Fibroblast of lung (primary cell): Measurements from ENCODE around the gene CLSTN2. TPM values are rescaled to one million over a fixed set of nuclear protein-coding genes. Genes with fewer than 3 reads are reported as not detected.
A peak's percentile ranks its signal among the peaks of the same experiment; 100 is the strongest.

Experiments used
- DNase-seq, 2 donors: peaks; one replicate each; pipeline versions ENCODE4 v3.0.0 to v3.0.0-alpha.2; 2010; ENCODE audit warnings: low read depth in 2 of 2
- H2AFZ ChIP-seq: 2 replicates; pipeline ENCODE4 v1.5.1; 2012; ENCODE audit warnings: low read length, control low read depth, inconsistent platforms
- H3K27ac ChIP-seq: 2 replicates; pipeline ENCODE4 v1.5.1; 2011; ENCODE audit warnings: low read length, control low read depth; ENCODE audit not compliant: insufficient read depth
- H3K27me3 ChIP-seq: 2 replicates; pipeline ENCODE4 v1.5.1; 2011; ENCODE audit warnings: mild to moderate bottlenecking, low read length; ENCODE audit not compliant: control insufficient read depth, insufficient read depth
- H3K36me3 ChIP-seq: 2 replicates; pipeline ENCODE4 v1.5.1; 2011; ENCODE audit warnings: low read length; ENCODE audit not compliant: control insufficient read depth, insufficient read depth
- H3K4me1 ChIP-seq: 2 replicates; pipeline ENCODE4 v1.5.1; 2011; ENCODE audit warnings: low read length; ENCODE audit not compliant: control insufficient read depth, insufficient read depth; ENCODE audit errors: extremely low read depth
- H3K4me2 ChIP-seq: 2 replicates; pipeline ENCODE4 v1.5.1; 2011; ENCODE audit warnings: low read length, control low read depth; ENCODE audit not compliant: insufficient read depth; ENCODE audit errors: extremely low read depth
- H3K4me3 ChIP-seq, 4 experiments: fragments of 200-600 bp in 1 of 4; sonication (generic) in 1 of 4; replicated peaks in 1 of 4; 2 replicates each; pipeline ENCODE4 v1.5.1; 2011 to 2016; ENCODE audit warnings: low read length in 4 of 4, low read depth in 3 of 4, mild to moderate bottlenecking in 3 of 4, control low read depth in 2 of 4, inconsistent platforms in 1 of 4, mixed read lengths in 1 of 4; ENCODE audit not compliant: insufficient read depth in 1 of 4; ENCODE audit errors: control extremely low read depth in 1 of 4
- H3K79me2 ChIP-seq: 2 replicates; pipeline ENCODE4 v1.5.1; 2012; ENCODE audit warnings: mild to moderate bottlenecking, low read length, inconsistent platforms; ENCODE audit not compliant: control insufficient read depth, insufficient read depth
- H3K9ac ChIP-seq: 2 replicates; pipeline ENCODE4 v1.5.1; 2011; ENCODE audit warnings: mild to moderate bottlenecking, low read length, control low read depth; ENCODE audit not compliant: insufficient read depth
- H3K9me3 ChIP-seq: 2 replicates; pipeline ENCODE4 v1.5.1; 2012; ENCODE audit warnings: low read depth, low read length; ENCODE audit not compliant: control insufficient read depth, insufficient read depth
- H4K20me1 ChIP-seq: 2 replicates; pipeline ENCODE4 v1.5.1; 2011; ENCODE audit warnings: low read length; ENCODE audit not compliant: control insufficient read depth, insufficient read depth; ENCODE audit errors: extremely low read depth
- EZH2 ChIP-seq: IDR thresholded peaks from 2 replicates; pipeline ENCODE4 v1.5.1; 2012; ENCODE audit warnings: low read length, control low read depth, mild to moderate bottlenecking; ENCODE audit errors: missing control alignments
- polyA plus RNA-seq, 2 donors: library from polyadenylated mRNA; depleted of rRNA in 1 of 2; stranded (reverse) in 1 of 2; unstranded in 1 of 2; fragments of >200 nt; gene quantifications; 2 replicates each; pipeline ENCODE4 v1.2.1, GENCODE V29; 2011 to 2012; ENCODE audit warnings: missing spikeins in 1 of 2
- total RNA-seq: library from RNA; depleted of rRNA; stranded (reverse); fragments of >200 nt; gene quantifications from 2 replicates; pipeline ENCODE4 v1.2.1, GENCODE V29; 2014
- TF ChIP-seq, protein P1 (sequence below), 2 donors: IDR thresholded peaks in 1 of 2; conservative IDR thresholded peaks in 1 of 2; 1 replicate in 1 of 2; 2 replicates in 1 of 2; pipeline ENCODE4 v1.5.1; 2011 to 2012; ENCODE audit warnings: low read length in 2 of 2, control low read depth in 1 of 2, inconsistent platforms in 1 of 2, low read depth in 1 of 2, mild to moderate bottlenecking in 1 of 2

CLSTN2 gene
- total and polyA plus RNA-seq, 2 donors (not counting 1 experiment from before 2014, with no cell fraction given), result under 0.01 to 1.3 TPM

DNA sequence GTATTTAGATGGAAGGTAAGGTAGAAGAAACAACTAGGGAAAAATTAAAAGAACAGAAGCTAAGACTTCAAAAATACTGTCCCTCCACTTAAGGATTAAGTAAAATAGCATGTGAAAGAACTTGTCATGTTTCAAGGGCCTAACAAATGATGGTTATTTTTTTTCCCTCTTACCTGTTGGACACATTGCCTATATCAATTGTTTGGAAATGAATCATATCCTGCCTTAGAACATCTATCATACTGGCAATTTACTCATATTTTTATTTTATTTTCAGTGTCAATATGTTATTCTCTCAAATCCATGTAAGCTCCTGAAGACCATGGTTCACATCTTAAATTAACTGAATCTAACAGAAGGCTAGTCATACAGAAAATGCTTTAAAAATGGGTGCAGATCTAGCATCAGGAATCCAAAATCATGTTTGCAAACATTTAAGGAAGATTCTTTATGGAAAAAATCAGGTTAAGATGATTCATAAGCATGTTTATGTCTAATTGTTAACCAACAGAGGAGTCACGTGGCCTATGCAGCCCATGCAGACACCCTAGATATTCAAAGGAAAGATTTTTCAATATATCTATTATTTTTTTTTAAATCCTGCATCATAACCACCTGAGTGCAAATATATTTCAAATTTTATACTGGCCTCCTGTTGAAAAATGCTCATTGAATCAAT lies 607.1 kb downstream of the CLSTN2 start:
- Histone ChIP-seq H3K4me2 (no peak overlapping the region), H4K20me1 (no peaks in the 10 kb centered on the region), H3K9ac (no peak overlapping the region), H3K36me3 (no peaks in the 10 kb centered on the region), H3K79me2 (no peaks in the 10 kb centered on the region), H3K9me3 (no peaks in the 10 kb centered on the region), H3K27ac (no peak overlapping the region), H3K4me1 (no peaks in the 10 kb centered on the region), H2AFZ (no peak overlapping the region), H3K4me3 (no peak overlapping the region), H3K27me3 (no peaks in the 10 kb centered on the region)
- no peak for DNase-seq
- TF ChIP-seq EZH2, result no peak
- TF ChIP-seq, protein P1, sequence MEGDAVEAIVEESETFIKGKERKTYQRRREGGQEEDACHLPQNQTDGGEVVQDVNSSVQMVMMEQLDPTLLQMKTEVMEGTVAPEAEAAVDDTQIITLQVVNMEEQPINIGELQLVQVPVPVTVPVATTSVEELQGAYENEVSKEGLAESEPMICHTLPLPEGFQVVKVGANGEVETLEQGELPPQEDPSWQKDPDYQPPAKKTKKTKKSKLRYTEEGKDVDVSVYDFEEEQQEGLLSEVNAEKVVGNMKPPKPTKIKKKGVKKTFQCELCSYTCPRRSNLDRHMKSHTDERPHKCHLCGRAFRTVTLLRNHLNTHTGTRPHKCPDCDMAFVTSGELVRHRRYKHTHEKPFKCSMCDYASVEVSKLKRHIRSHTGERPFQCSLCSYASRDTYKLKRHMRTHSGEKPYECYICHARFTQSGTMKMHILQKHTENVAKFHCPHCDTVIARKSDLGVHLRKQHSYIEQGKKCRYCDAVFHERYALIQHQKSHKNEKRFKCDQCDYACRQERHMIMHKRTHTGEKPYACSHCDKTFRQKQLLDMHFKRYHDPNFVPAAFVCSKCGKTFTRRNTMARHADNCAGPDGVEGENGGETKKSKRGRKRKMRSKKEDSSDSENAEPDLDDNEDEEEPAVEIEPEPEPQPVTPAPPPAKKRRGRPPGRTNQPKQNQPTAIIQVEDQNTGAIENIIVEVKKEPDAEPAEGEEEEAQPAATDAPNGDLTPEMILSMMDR (conservative IDR thresholded peaks at IDR 0.05 in 1 of 2, IDR thresholded peaks at IDR 0.05 in 1 of 2; ENCODE audit: low read depth in 1 of 2, low read length in 2 of 2), result no peak

DNA sequence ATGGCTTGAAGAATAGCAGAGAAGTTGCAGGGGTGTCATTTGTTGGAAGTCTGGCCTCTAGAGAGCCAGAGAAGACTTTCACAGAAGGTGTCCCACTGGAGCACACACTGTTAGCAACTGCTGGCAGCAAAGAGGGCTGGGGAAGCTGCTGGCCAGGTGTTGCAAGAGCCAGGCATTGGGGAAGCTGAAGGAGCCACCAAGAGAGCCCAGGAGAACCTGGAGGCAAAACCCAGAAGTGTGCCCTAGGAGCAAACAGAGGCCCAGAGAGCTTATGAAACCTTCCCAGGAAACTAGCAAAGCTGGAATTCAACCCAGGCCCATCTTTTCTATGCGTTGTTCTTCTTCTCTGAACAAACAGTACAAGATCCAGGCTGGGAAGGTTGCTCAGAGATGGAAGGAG lies 610.2 kb downstream of the CLSTN2 start:
- Histone ChIP-seq H3K9ac (no peak overlapping the region), H3K4me3 (no peak overlapping the region), H3K79me2 (no peaks in the 10 kb centered on the region), H2AFZ (no peak overlapping the region), H3K27me3 (no peaks in the 10 kb centered on the region), H3K27ac (no peak overlapping the region), H3K4me1 (no peaks in the 10 kb centered on the region), H3K9me3 (no peaks in the 10 kb centered on the region), H3K36me3 (no peaks in the 10 kb centered on the region), H3K4me2 (no peak overlapping the region), H4K20me1 (no peaks in the 10 kb centered on the region)
- TF ChIP-seq, protein P1 (conservative IDR thresholded peaks at IDR 0.05 in 1 of 2, IDR thresholded peaks at IDR 0.05 in 1 of 2; ENCODE audit: low read depth in 1 of 2, low read length in 2 of 2), result no peak
- no peak for TF ChIP-seq EZH2
- DNase-seq, result no peak

DNA sequence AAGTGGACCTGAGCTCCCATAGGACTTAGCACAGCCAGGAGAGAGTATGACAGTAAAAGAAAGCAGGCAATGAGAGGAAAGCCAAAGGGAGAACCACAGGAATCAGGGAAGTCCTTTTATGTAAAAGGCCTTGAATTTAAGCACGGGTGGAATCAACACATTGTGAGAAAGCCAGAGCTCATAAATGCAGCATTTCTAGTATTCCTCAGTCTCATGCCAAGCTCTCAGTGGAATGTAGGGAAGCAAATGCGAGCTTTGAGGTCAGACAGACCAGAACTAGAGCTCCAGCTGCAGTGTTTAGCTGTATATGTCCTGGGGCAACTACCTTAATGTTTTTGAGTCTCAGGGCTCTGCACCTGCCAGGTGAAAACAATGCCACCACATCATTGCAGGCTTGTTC lies 610.8 kb downstream of the CLSTN2 start:
- DNase-seq, result peak in 1 of 2 donors; percentile 74
- H3K4me1 ChIP-seq, result no peaks in the 10 kb centered on the region
- no peaks in the 10 kb centered on the region for H3K27me3 ChIP-seq
- H3K79me2 ChIP-seq, result no peaks in the 10 kb centered on the region
- TF ChIP-seq, protein P1 (conservative IDR thresholded peaks at IDR 0.05 in 1 of 2, IDR thresholded peaks at IDR 0.05 in 1 of 2; ENCODE audit: low read depth in 1 of 2, low read length in 2 of 2), result no peak
- TF ChIP-seq EZH2, result no peak
- no peaks in the 10 kb centered on the region for H4K20me1 ChIP-seq
- H3K36me3 ChIP-seq, result no peaks in the 10 kb centered on the region
- H2AFZ ChIP-seq, result no peak overlapping the region
- H3K9me3 ChIP-seq, result no peaks in the 10 kb centered on the region
- no peak overlapping the region for H3K4me3 ChIP-seq
- H3K27ac ChIP-seq, result no peak overlapping the region
- H3K4me2 ChIP-seq, result no peak overlapping the region
- H3K9ac ChIP-seq, result no peak overlapping the region
